SK-N-SH (cell line): ENCODE measurements around the gene P2RY14. TPM values are rescaled to one million over a fixed set of nuclear protein-coding genes. Genes with fewer than 3 reads are reported as not detected.

ENCODE experiments used
- CTCF ChIA-PET: fragments of 300-600, 350-600 bp; formaldehyde crosslinking; extraction: SDS; loops from one replicate; lab custom pipeline; 2021; lab: Yijun Ruan, JAX
- POLR2A ChIA-PET: fragments of 350-600 bp; sonication (Branson Sonifier 250); formaldehyde crosslinking; extraction: SDS; loops from one replicate; lab custom pipeline; 2020; ENCODE audit warnings: antibody characterized with exemption, inconsistent platforms; lab: Yijun Ruan, JAX
- DNase-seq: peaks from one replicate; pipeline ENCODE4 v3.0.0; 2012
- H2AFZ ChIP-seq: fragments of 200-600 bp; sonication (generic); 2 replicates; pipeline ENCODE4 v1.8.1; 2016; ENCODE audit warnings: antibody characterized with exemption, mild to moderate bottlenecking, low read depth
- H3F3A ChIP-seq: fragments of 200-600 bp; sonication (generic); replicated peaks from 2 replicates; pipeline ENCODE3; 2016; ENCODE audit warnings: antibody characterized with exemption, mild to moderate bottlenecking; ENCODE audit not compliant: insufficient read depth
- H3K27ac ChIP-seq, 2 experiments: fragments of 200-500 bp in 1 of 2; fragments of 200-600 bp in 1 of 2; sonication (Bioruptor generic) in 1 of 2; sonication (generic), shearing (Covaris generic) in 1 of 2; 2 replicates each; pipeline versions ENCODE4 v1.5.1 to v1.6.1; 2014 to 2016; ENCODE audit warnings: low read depth in 2 of 2, inconsistent platforms in 1 of 2, low read length in 1 of 2, mild to moderate bottlenecking in 1 of 2, mixed read lengths in 1 of 2
- H3K27me3 ChIP-seq: fragments of 200-600 bp; sonication (generic), shearing (Covaris generic); 2 replicates; pipeline ENCODE4 v1.6.1; 2016; ENCODE audit warnings: mixed run types; ENCODE audit not compliant: insufficient read depth
- H3K36me3 ChIP-seq, 2 experiments: fragments of 200-500 bp in 1 of 2; fragments of 200-600 bp in 1 of 2; sonication (Bioruptor generic) in 1 of 2; sonication (generic) in 1 of 2; replicated peaks in 1 of 2; 2 replicates each; pipeline versions ENCODE3 to v1.5.1; 2014 to 2016; ENCODE audit warnings: low read length in 1 of 2, mild to moderate bottlenecking in 1 of 2; ENCODE audit not compliant: insufficient read depth in 2 of 2, control insufficient read depth in 1 of 2
- H3K4me1 ChIP-seq, 2 experiments: fragments of 200-500 bp in 1 of 2; fragments of 200-600 bp in 1 of 2; sonication (Bioruptor generic) in 1 of 2; sonication (generic), shearing (Covaris generic) in 1 of 2; 2 replicates each; pipeline versions ENCODE4 v1.5.1 to v1.6.1; 2014 to 2016; ENCODE audit warnings: low read depth in 1 of 2, low read length in 1 of 2, mixed run types in 1 of 2; ENCODE audit not compliant: insufficient read depth in 2 of 2, control insufficient read depth in 1 of 2
- H3K4me2 ChIP-seq: fragments of 200-600 bp; sonication (generic), shearing (Covaris generic); 2 replicates; pipeline ENCODE4 v1.6.1; 2017; ENCODE audit warnings: mixed run types
- H3K4me3 ChIP-seq, 2 experiments: fragments of 200-500 bp in 1 of 2; fragments of 200-600 bp in 1 of 2; sonication (Bioruptor generic) in 1 of 2; sonication (generic), shearing (Covaris generic) in 1 of 2; 2 replicates each; pipeline versions ENCODE4 v1.5.1 to v1.8.1; 2014 to 2016; ENCODE audit warnings: low read depth in 2 of 2, inconsistent platforms in 1 of 2, low read length in 1 of 2, mild to moderate bottlenecking in 1 of 2, mixed read lengths in 1 of 2, moderate library complexity in 1 of 2
- H3K79me2 ChIP-seq: fragments of 200-600 bp; sonication (generic); 2 replicates; pipeline ENCODE4 v1.8.1; 2017; ENCODE audit warnings: mild to moderate bottlenecking; ENCODE audit not compliant: insufficient read depth
- H3K9ac ChIP-seq: fragments of 200-600 bp; sonication (generic); 2 replicates; pipeline ENCODE4 v1.6.1; 2017; ENCODE audit warnings: mixed run types
- H3K9me2 ChIP-seq: fragments of 200-600 bp; sonication (generic); 2 replicates; pipeline ENCODE4 v1.6.1; 2017; ENCODE audit warnings: mixed run types
- H3K9me3 ChIP-seq: fragments of 200-600 bp; sonication (generic); 2 replicates; pipeline ENCODE4 v1.6.1; 2017; ENCODE audit warnings: mixed run types, mild to moderate bottlenecking, moderate library complexity
- H4K20me1 ChIP-seq: fragments of 200-600 bp; sonication (generic); 2 replicates; pipeline ENCODE4 v1.6.1; 2017; ENCODE audit warnings: mild to moderate bottlenecking, mixed run types; ENCODE audit not compliant: insufficient read depth
- CHD2 ChIP-seq: fragments of 150-350 bp; IDR thresholded peaks from 2 replicates; pipeline ENCODE4 v1.6.1; 2018; ENCODE audit warnings: low read length; ENCODE audit not compliant: partially characterized antibody
- EP300 ChIP-seq, 2 experiments: IDR thresholded peaks; 2 replicates each; pipeline versions ENCODE4 v1.4.0 to v1.6.1; 2012; ENCODE audit warnings: borderline replicate concordance in 1 of 2, low read depth in 1 of 2, low read length in 1 of 2
- JUND ChIP-seq: IDR thresholded peaks from 2 replicates; pipeline ENCODE4 v1.4.0; 2012
- RAD21 ChIP-seq: IDR thresholded peaks from 2 replicates; pipeline ENCODE4 v1.6.1; 2012; ENCODE audit warnings: mild to moderate bottlenecking, low read length
- RCOR1 ChIP-seq: fragments of 150-350 bp; IDR thresholded peaks from 2 replicates; pipeline ENCODE4 v1.6.1; 2017; ENCODE audit warnings: antibody characterized with exemption, low read length
- RXRA ChIP-seq: IDR thresholded peaks from 2 replicates; pipeline ENCODE4 v1.4.0; 2012; ENCODE audit warnings: low read depth, mild to moderate bottlenecking, borderline replicate concordance
- TEAD4 ChIP-seq: IDR thresholded peaks from 2 replicates; pipeline ENCODE4 v1.4.0; 2012; ENCODE audit warnings: mild to moderate bottlenecking, borderline replicate concordance; ENCODE audit not compliant: insufficient read depth
- YY1 ChIP-seq: IDR thresholded peaks from 2 replicates; pipeline ENCODE4 v1.4.0; 2012; ENCODE audit warnings: low read depth, mild to moderate bottlenecking
- WGBS: methylation state at CpG from one replicate; pipeline ENCODE4 v1.1.6; 2017; ENCODE audit warnings: low lambda C conversion rate; 5-methylcytosine and 5-hydroxymethylcytosine counted together
- polyA plus RNA-seq, 3 experiments: library from polyadenylated mRNA; depleted of rRNA; stranded (reverse); fragments of >200 nt; gene quantifications; 2 replicates each; pipeline ENCODE4 v1.2.3, GENCODE V29; 2012
- TF ChIP-seq, protein P1 (sequence below): fragments of 150-350 bp; IDR thresholded peaks from 2 replicates; pipeline ENCODE4 v1.6.1; 2016; ENCODE audit warnings: mild to moderate bottlenecking, low read depth, low read length
- TF ChIP-seq, protein P2 (sequence below): fragments of 200-600 bp; sonication (generic); IDR thresholded peaks from 2 replicates; pipeline ENCODE4 v1.6.1; 2017; ENCODE audit warnings: antibody characterized with exemption, mild to moderate bottlenecking, moderate library complexity

Gene P2RY14
- polyA plus RNA-seq, 1 of the 3 experiments (the other 2 are of a cell fraction): not detected

DNA sequence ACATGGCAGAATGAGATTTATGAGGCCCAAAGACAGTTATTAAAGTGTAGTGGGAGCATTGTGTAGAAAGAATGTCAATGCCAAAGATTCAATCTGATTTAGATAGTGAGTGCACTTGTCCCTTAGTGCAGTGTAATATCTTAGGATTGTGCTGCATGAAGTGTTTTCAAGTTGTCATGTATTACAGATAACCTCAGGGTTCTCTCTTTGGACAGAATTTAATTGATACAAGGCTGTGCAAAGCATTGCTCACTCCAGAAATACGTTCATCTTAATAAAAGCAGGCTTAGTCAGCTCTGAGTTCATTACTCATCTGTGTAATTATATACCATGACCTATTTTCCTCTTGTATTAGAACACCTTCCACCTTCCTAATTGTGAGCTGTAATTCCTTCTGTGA is 59.3 kb downstream of the P2RY14 start (continued):
- peak; percentile 59; the same call in 1 of the 2 replicates for TF ChIP-seq TEAD4
- peak; percentile 34; the same call in 1 of the 2 replicates for TF ChIP-seq RXRA
- TF ChIP-seq, protein P1, sequence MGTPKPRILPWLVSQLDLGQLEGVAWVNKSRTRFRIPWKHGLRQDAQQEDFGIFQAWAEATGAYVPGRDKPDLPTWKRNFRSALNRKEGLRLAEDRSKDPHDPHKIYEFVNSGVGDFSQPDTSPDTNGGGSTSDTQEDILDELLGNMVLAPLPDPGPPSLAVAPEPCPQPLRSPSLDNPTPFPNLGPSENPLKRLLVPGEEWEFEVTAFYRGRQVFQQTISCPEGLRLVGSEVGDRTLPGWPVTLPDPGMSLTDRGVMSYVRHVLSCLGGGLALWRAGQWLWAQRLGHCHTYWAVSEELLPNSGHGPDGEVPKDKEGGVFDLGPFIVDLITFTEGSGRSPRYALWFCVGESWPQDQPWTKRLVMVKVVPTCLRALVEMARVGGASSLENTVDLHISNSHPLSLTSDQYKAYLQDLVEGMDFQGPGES: no peak
- TF ChIP-seq, protein P2, sequence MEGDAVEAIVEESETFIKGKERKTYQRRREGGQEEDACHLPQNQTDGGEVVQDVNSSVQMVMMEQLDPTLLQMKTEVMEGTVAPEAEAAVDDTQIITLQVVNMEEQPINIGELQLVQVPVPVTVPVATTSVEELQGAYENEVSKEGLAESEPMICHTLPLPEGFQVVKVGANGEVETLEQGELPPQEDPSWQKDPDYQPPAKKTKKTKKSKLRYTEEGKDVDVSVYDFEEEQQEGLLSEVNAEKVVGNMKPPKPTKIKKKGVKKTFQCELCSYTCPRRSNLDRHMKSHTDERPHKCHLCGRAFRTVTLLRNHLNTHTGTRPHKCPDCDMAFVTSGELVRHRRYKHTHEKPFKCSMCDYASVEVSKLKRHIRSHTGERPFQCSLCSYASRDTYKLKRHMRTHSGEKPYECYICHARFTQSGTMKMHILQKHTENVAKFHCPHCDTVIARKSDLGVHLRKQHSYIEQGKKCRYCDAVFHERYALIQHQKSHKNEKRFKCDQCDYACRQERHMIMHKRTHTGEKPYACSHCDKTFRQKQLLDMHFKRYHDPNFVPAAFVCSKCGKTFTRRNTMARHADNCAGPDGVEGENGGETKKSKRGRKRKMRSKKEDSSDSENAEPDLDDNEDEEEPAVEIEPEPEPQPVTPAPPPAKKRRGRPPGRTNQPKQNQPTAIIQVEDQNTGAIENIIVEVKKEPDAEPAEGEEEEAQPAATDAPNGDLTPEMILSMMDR: no peak
- no peak for TF ChIP-seq RCOR1

DNA sequence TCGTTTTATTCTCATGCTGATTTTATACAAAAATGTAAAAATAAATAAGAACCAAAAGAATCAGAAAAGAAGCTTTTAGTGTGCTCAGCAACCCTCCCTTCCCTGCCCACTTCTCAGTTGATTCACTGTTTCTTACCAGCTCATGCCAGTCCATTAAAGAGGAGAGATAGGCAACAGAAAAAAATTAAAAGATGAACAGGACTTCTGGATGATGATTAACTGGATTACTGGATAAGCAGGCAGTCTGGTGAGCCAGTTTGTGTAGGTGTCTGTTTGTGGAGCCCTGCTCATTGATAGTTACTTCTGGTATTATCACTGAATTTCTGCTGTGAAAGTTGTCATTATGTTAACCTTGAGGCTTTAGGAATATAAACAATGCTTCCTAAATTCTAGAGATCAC is 60.2 kb downstream of the P2RY14 start:
- Histone ChIP-seq H3K9me3 (no peaks in the 10 kb centered on the region), H3K79me2 (no peaks in the 10 kb centered on the region), H3K27ac (peak overlapping the region; percentile 90 to 95; a peak in 3 of 4 replicates), H3K9ac (peak overlapping the region; percentile 59; the same call in 1 of the 2 replicates), H3K4me3 (no peak overlapping the region), H3F3A (peaks cover 33% of the 10 kb centered on the region), H3K36me3 (no peaks in the 10 kb centered on the region), H3K4me1 (peaks cover 13 to 22% of the 10 kb centered on the region in 2 experiments), H3K4me2 (peak overlapping the region; percentile 19; the same call in 1 of the 2 replicates), H2AFZ (0 out of 2 replicates have a peak overlapping the region, but pooled peaks have one; percentile 4), H3K27me3 (no peaks in the 10 kb centered on the region), H3K9me2 (no peaks in the 10 kb centered on the region), H4K20me1 (no peaks in the 10 kb centered on the region)
- TF ChIP-seq RCOR1: peak; percentile 8; the same call in 1 of the 2 replicates
- peak in 1 of 2 experiments; percentile 53; a peak in 1 of 4 replicates for TF ChIP-seq EP300 (IDR thresholded peaks at IDR 0.05; ENCODE audit: borderline replicate concordance in 1 of 2, low read depth in 1 of 2, low read length in 1 of 2)
- TF ChIP-seq YY1: no peak
- peak; percentile 45 for TF ChIP-seq CHD2
- TF ChIP-seq RAD21: no peak
- TF ChIP-seq, protein P2: no peak
- TF ChIP-seq JUND: no peak
- ChIA-PET POLR2A (no interaction called here), CTCF (interaction anchor here (1.3 to 6.5 kb wide), 3 partner anchors 10 to 65 kb away, joined by 6 to 47 read pairs (median 8); no protein-coding TSS in a partner anchor)
- 13% methylated on average over 1 of the region's 1 CpG for WGBS
- DNase-seq: peak; percentile 21
